HG03196 (cell line): ENCODE data around the gene RNF10.
"Not testable (repeated sequence)": the region's sequence is repeated elsewhere in the genome, so short reads cannot be mapped to it uniquely, and the experiment has no call there.

Experiments used
- ATAC-seq: cut with Tn5 transposase; IDR thresholded peaks from one replicate; pipeline ENCODE4 v1.9.1; 2021; ENCODE audit not compliant: unreplicated experiment

RNF10 gene

GRCh38 chr12:120528861-120529525 is 5.2 kb upstream of the RNF10 start, which contains the start of gene COQ5:
COQ5 (minus strand) TSS chr12:120529158; CDS start chr12:120529141, 17 bp downstream.
- ATAC-seq: peak; percentile 77

GRCh38 chr12:120529641-120530417 is 4.3 kb upstream of the RNF10 start:
- no peak for ATAC-seq

GRCh38 chr12:120530418-120530761 is 3.8 kb upstream of the RNF10 start:
- ATAC-seq: not testable (repeated sequence)

GRCh38 chr12:120532701-120533238 is 1.4 kb upstream of the RNF10 start:
- no peak for ATAC-seq

DNA sequence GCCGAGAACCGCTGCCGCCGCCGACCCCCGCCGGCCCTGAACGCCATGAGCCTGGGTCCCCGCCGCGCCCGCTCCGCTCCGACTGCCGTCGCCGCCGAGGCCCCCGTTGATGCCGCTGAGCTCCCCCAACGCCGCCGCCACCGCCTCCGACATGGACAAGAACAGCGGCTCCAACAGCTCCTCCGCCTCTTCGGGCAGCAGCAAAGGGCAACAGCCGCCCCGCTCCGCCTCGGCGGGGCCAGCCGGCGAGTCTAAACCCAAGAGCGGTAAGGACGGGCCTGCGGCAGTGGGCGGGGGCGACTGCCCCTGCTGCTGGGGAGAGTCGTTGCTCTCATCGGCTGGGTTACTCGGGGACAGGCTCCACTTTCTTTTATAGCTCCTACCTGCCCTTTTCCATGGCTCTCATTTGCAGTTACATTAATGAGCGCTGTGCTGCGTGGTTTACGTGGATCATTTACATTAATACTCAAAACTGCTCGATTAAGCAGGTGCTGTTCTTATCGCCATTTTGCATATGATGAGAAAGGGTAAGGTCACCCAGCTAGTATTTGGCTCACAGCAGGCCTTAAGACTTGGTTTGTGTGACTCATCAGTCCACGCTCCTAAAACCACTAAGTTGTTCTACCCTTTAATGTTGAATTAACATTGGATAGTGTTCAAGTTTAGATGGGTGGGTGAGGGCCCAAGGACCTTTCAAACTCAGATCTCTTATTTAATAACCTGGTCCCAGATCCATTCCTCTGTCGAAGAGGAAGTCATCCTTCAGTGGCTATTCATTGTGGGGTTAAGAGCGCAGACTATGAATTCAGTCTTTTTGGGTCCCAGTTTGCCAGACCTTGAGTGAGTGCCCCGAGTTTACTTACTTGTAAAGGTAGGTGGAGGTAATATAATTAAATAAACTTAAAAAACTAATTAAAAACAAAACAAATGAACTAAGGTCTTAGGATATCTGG is 823 bp downstream of the RNF10 start:
- peak; percentile 28 for ATAC-seq

GRCh38 chr12:120536064-120536791 is 2.1 kb downstream of the RNF10 start:
- ATAC-seq: no peak

DNA sequence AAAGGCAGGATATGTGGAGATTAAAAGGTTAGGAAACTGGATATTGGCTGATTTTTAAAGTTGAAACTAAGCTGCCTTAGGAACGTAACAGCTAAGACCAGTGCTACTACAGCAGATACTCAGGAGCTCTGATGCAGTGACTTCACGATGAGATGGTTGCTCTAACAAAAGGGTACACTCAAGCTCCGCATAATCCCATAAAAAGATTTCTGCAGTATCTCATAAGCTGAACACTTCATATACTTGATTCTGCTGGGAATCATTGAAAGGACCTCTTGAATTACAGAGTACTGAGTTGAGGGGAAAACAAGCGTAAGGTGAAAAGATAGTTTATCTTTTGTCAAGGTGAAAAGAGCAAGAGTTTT is 3.7 kb downstream of the RNF10 start:
- no peak for ATAC-seq

DNA sequence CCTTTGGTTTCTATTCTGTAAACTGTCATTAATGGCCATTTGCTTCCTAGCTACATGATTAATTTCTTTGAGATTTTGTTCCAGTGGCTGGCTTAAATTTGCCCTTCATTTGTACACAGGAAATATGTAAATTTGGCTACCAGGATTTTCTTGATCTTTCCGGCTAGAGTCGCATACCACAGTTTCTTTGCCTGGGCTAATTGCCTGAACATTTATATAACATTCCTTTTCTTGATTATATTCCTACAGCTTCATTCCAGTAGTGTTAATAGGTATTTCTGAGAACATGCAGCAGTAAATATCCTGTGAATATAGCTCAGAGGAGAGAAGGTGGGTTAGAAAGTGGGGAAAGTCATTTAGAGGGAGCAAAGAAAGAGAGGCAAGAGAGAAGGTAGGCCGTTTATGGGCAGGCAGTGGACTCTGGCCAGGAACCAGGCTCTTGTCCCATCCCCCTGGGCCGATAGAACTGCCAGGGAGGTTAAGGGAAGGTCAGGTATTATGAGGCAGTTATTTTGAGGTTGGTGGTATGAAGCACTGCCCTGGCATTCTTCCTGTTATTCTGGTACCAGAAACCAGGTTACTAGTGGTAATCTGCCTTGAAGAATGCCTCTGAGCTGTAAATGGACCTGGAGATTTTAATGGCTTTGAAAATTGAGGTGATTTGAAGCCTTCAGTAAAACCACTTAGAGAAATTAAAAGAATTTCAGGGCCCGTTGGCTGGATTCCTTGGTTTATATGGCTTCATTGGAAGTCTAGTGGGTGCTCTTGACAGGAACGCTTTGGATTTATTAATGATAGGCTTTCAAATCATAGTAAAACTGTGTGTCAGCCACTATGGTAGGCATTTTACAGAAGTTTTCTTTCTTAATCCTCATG is 4.4 kb downstream of the RNF10 start:
- no peak for ATAC-seq

- ATAC-seq: no peak
Measured at GRCh38 chr12:120539303-120539702, 5.1 kb downstream of the RNF10 start.

- no peak for ATAC-seq
Measured at GRCh38 chr12:120540445-120540844, 6.3 kb downstream of the RNF10 start.

DNA sequence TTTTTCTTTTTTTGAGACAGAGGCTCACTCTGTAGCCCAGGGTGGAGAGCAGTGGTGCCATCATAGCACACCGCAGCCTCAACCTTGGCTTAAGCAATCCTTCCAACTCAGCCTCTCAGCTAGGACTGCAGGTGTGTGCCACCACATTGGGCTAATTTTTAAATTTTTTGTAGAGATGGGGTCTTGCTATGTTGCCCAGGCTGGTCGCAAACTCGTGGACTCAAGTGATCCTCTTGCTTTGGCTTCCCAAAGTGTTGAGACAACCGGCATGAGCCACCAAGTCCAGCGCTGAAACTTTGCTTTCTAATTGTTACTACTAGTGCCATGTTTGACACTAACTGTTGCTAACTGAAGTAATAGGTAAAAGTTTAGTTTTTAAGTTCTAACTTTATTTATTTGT is 8.0 kb downstream of the RNF10 start:
- no peak for ATAC-seq

- no peak for ATAC-seq
Measured at GRCh38 chr12:120544691-120545090, 10.5 kb downstream of the RNF10 start.

DNA sequence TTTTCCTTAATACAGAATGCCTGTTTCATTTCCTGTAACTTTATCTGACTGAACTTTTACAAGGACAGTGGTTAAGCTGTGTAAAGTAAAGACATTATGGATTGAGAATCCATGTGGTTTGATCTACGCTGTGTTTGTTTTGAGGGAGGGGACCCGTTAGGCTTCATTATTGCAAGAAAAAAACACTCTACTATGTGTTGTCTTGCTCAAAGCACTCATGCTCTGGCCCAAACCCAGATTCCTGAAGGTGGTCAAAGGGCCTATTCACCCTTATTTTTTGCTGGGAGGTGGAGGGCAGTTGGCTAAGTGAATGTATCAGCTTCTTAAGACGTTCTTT is 11.9 kb downstream of the RNF10 start:
- ATAC-seq: no peak

DNA sequence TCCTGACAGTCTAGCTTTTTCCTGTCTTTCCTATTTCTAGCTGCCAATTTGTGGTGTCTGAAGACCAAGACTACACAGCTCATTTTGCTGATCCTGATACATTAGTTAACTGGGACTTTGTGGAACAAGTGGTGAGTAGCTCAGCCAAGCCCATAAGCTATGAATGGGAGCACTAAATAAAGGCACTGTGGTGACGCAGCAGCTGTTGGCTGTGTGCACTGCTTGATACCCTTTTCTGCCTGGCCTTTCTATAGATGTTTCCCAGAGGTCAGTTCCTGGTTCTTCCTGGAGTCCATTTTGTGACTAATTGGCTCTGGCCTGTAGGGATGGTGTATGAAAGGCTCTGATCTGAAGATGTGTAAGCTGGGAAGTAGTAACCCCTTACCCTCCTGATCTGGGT is 20.5 kb downstream of the RNF10 start:
- no peak for ATAC-seq

GRCh38 chr12:120557589-120557988 is 23.4 kb downstream of the RNF10 start:
- ATAC-seq: no peak

DNA sequence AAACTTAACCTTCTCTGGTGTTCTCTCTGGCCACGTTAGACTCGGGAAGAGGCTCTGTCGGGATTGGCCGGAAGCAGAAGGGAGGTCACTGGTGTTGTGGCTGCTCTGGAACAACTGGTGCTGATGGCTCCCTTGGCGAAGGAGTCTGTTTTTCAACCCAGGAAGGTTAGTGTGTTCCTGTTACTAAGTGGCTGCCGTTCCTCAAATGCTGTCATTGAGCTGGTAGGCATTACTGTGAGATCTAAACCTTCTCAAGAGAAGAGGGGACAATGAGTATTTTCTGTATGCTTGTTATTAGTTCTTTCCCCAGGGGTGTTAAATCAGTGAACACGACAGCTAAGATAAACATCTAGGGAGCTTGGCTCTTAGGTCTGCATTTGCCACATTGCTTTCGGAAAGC is 28.8 kb downstream of the RNF10 start:
- no peak for ATAC-seq

DNA sequence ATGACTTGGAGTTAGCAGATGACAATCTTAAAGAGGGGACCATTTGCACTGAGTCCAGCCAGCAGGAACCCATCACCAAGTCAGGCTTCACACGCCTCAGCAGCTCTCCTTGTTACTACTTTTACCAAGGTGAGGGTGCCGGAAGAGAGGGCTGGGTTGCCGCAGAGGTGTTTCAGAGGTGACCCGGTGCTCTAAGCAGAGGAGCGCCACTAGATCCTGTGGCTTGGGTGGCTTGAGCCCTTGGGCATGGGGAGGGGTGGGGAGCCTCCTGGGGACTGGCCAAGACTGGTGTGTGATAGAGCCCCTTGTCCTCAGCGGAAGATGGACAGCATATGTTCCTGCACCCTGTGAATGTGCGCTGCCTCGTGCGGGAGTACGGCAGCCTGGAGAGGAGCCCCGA is 29.3 kb downstream of the RNF10 start:
- no peak for ATAC-seq

- no peak for ATAC-seq
Measured at GRCh38 chr12:120571299-120571698, 37.1 kb downstream of the RNF10 start.

GRCh38 chr12:120573560-120573959 is 39.4 kb downstream of the RNF10 start:
- no peak for ATAC-seq

DNA sequence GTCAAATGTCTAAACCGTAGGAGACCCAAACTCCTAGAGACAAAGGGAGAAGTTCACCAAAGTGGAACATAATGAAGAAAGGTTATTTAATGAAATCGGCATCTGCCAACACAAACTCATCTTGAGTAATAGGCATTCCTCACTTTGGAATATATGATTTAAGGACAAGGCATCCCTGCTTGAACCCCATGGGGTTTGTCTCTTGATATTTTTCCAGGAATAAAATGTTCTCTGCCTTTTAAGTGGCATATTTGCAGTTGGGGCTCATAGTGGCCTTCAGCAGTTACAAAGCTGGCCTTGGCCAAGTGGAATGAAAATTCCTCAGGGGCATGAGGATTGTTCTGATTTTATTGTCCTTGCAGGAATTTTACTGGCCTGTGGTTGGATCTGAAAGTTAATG is 40.0 kb downstream of the RNF10 start:
- ATAC-seq: no peak
